Rectal smooth muscle tissue (tissue), 1 donor: ENCODE data around the gene STAG1.
"Not testable (repeated sequence)": the region's sequence is repeated elsewhere in the genome, so short reads cannot be mapped to it uniquely, and the experiment has no call there.

Experiments
- H3K27ac ChIP-seq: one replicate; pipeline ENCODE4 v1.7.0; 2013; ENCODE audit warnings: low read depth, low read length, inconsistent platforms
- H3K27me3 ChIP-seq: one replicate; pipeline ENCODE4 v1.7.0; 2013; ENCODE audit warnings: low read length; ENCODE audit not compliant: control insufficient read depth, insufficient read depth
- H3K36me3 ChIP-seq: one replicate; pipeline ENCODE4 v1.7.0; 2013; ENCODE audit warnings: low read length; ENCODE audit not compliant: control insufficient read depth, insufficient read depth
- H3K4me1 ChIP-seq: one replicate; pipeline ENCODE4 v1.7.0; 2013; ENCODE audit warnings: low read length; ENCODE audit not compliant: control insufficient read depth, insufficient read depth
- H3K4me3 ChIP-seq: one replicate; pipeline ENCODE4 v1.7.0; 2013; ENCODE audit warnings: low read length
- H3K9ac ChIP-seq: one replicate; pipeline ENCODE4 v1.7.0; 2013; ENCODE audit warnings: low read length

Gene STAG1

GRCh38 chr3:136505676-136506075 is 246.5 kb downstream of the STAG1 start:
- Histone ChIP-seq H3K4me3 (no peak overlapping the region), H3K27ac (no peak overlapping the region), H3K27me3 (no peaks in the 10 kb centered on the region), H3K9ac (no peak overlapping the region), H3K4me1 (no peaks in the 10 kb centered on the region), H3K36me3 (no peaks in the 10 kb centered on the region)

- Histone ChIP-seq H3K4me1 (no peaks in the 10 kb centered on the region), H3K4me3 (no peak overlapping the region), H3K9ac (no peak overlapping the region), H3K27me3 (no peaks in the 10 kb centered on the region), H3K36me3 (no peaks in the 10 kb centered on the region), H3K27ac (no peak overlapping the region)
Measured at GRCh38 chr3:136503056-136503455, 249.1 kb downstream of the STAG1 start.

GRCh38 chr3:136498919-136499447 is 253.2 kb downstream of the STAG1 start:
- Histone ChIP-seq H3K4me1 (no peaks in the 10 kb centered on the region), H3K4me3 (no peak overlapping the region), H3K9ac (no peak overlapping the region), H3K36me3 (peaks cover under 1% of the 10 kb centered on the region), H3K27me3 (no peaks in the 10 kb centered on the region), H3K27ac (no peak overlapping the region)

GRCh38 chr3:136495213-136495612 is 257.0 kb downstream of the STAG1 start:
- peaks cover 2% of the 10 kb centered on the region for H3K36me3 ChIP-seq
- no peaks in the 10 kb centered on the region for H3K27me3 ChIP-seq
- H3K4me1 ChIP-seq = no peaks in the 10 kb centered on the region
- no peak overlapping the region for H3K9ac ChIP-seq
- H3K4me3 ChIP-seq = no peak overlapping the region
- no peak overlapping the region for H3K27ac ChIP-seq

- Histone ChIP-seq H3K4me3 (no peak overlapping the region), H3K9ac (no peak overlapping the region), H3K27me3 (no peaks in the 10 kb centered on the region), H3K4me1 (no peaks in the 10 kb centered on the region), H3K36me3 (peaks cover 2% of the 10 kb centered on the region), H3K27ac (no peak overlapping the region)
Measured at GRCh38 chr3:136490646-136491405, 261.4 kb downstream of the STAG1 start.

GRCh38 chr3:136485777-136486176 is 266.4 kb downstream of the STAG1 start:
- Histone ChIP-seq H3K9ac (no peak overlapping the region), H3K27me3 (no peaks in the 10 kb centered on the region), H3K36me3 (no peaks in the 10 kb centered on the region), H3K4me3 (no peak overlapping the region), H3K27ac (no peak overlapping the region), H3K4me1 (no peaks in the 10 kb centered on the region)

- no peaks in the 10 kb centered on the region for H3K36me3 ChIP-seq
Measured at GRCh38 chr3:136476280-136476679, 275.9 kb downstream of the STAG1 start.

GRCh38 chr3:136474876-136475275 is 277.3 kb downstream of the STAG1 start:
- H3K36me3 ChIP-seq, H3K27ac ChIP-seq, H3K9ac ChIP-seq, H3K4me1 ChIP-seq, H3K27me3 ChIP-seq, H3K4me3 ChIP-seq: not testable (repeated sequence)

More at GRCh38 chr3:136476280-136476679, 275.9 kb downstream of the STAG1 start:
- Histone ChIP-seq H3K4me3 (no peak overlapping the region), H3K27ac (no peak overlapping the region), H3K4me1 (no peaks in the 10 kb centered on the region), H3K9ac (no peak overlapping the region), H3K27me3 (no peaks in the 10 kb centered on the region)

GRCh38 chr3:136473716-136474326 is 278.4 kb downstream of the STAG1 start:
- Histone ChIP-seq H3K4me3 (no peak overlapping the region), H3K36me3 (no peaks in the 10 kb centered on the region), H3K4me1 (no peaks in the 10 kb centered on the region), H3K27me3 (no peaks in the 10 kb centered on the region), H3K27ac (no peak overlapping the region), H3K9ac (no peak overlapping the region)

GRCh38 chr3:136465296-136465695 is 286.9 kb downstream of the STAG1 start:
- Histone ChIP-seq H3K9ac (no peak overlapping the region), H3K36me3 (no peaks in the 10 kb centered on the region), H3K4me3 (no peak overlapping the region), H3K4me1 (no peaks in the 10 kb centered on the region), H3K27ac (no peak overlapping the region), H3K27me3 (no peaks in the 10 kb centered on the region)

- H3K4me1 ChIP-seq = no peaks in the 10 kb centered on the region
- no peak overlapping the region for H3K27ac ChIP-seq
- no peaks in the 10 kb centered on the region for H3K36me3 ChIP-seq
- H3K9ac ChIP-seq = no peak overlapping the region
- H3K4me3 ChIP-seq = no peak overlapping the region
- no peaks in the 10 kb centered on the region for H3K27me3 ChIP-seq
Measured at GRCh38 chr3:136464502-136464901, 287.7 kb downstream of the STAG1 start.

- H3K9ac ChIP-seq = no peak overlapping the region
- no peaks in the 10 kb centered on the region for H3K4me1 ChIP-seq
- H3K36me3 ChIP-seq = no peaks in the 10 kb centered on the region
- no peaks in the 10 kb centered on the region for H3K27me3 ChIP-seq
- H3K27ac ChIP-seq = no peak overlapping the region
- no peak overlapping the region for H3K4me3 ChIP-seq
Measured at GRCh38 chr3:136463170-136463569, 289.0 kb downstream of the STAG1 start.

GRCh38 chr3:136457793-136458192 is 294.4 kb downstream of the STAG1 start:
- Histone ChIP-seq H3K27ac (no peak overlapping the region), H3K9ac (no peak overlapping the region), H3K4me1 (no peaks in the 10 kb centered on the region), H3K36me3 (no peaks in the 10 kb centered on the region), H3K27me3 (no peaks in the 10 kb centered on the region), H3K4me3 (no peak overlapping the region)
